EL (cell line): ENCODE results near the gene SDCCAG8.

Source experiments
- DNase-seq: peaks from one replicate; pipeline ENCODE4 v3.0.0-alpha.2; 2016

The SDCCAG8 gene

GRCh38 chr1:243341074-243341473, 85.2 kb downstream of the SDCCAG8 start:
- DNase-seq = no peak

GRCh38 chr1:243343970-243344937, 88.4 kb downstream of the SDCCAG8 start:
- DNase-seq = peak; percentile 31

- peak; percentile 16 for DNase-seq
Measured at GRCh38 chr1:243345205-243345604, 89.4 kb downstream of the SDCCAG8 start.

GRCh38 chr1:243346016-243346415, 90.2 kb downstream of the SDCCAG8 start:
- DNase-seq = no peak

- DNase-seq = no peak
Measured at GRCh38 chr1:243346468-243346867, 90.6 kb downstream of the SDCCAG8 start.

GRCh38 chr1:243348331-243348730, 92.5 kb downstream of the SDCCAG8 start:
- DNase-seq = no peak

- no peak for DNase-seq
Measured at GRCh38 chr1:243349128-243349527, 93.3 kb downstream of the SDCCAG8 start.

- DNase-seq = peak; percentile 9
Measured at GRCh38 chr1:243351337-243351736, 95.5 kb downstream of the SDCCAG8 start.

- DNase-seq = peak; percentile 22
Measured at GRCh38 chr1:243354511-243355153, 98.8 kb downstream of the SDCCAG8 start.

GRCh38 chr1:243363832-243364231, 108.0 kb downstream of the SDCCAG8 start:
- no peak for DNase-seq

GRCh38 chr1:243364330-243364729, 108.5 kb downstream of the SDCCAG8 start:
- no peak for DNase-seq

- no peak for DNase-seq
Measured at GRCh38 chr1:243364866-243365265, 109.0 kb downstream of the SDCCAG8 start.

- no peak for DNase-seq
Measured at GRCh38 chr1:243367314-243367713, 111.5 kb downstream of the SDCCAG8 start.

- no peak for DNase-seq
Measured at GRCh38 chr1:243374412-243374811, 118.6 kb downstream of the SDCCAG8 start.

GRCh38 chr1:243375596-243375995, 119.8 kb downstream of the SDCCAG8 start:
- DNase-seq = no peak

- no peak for DNase-seq
Measured at GRCh38 chr1:243378669-243379068, 122.8 kb downstream of the SDCCAG8 start.

GRCh38 chr1:243379208-243379607, 123.4 kb downstream of the SDCCAG8 start:
- DNase-seq = no peak

GRCh38 chr1:243379706-243380105, 123.9 kb downstream of the SDCCAG8 start:
- DNase-seq = no peak

- DNase-seq = no peak
Measured at GRCh38 chr1:243388276-243388675, 132.4 kb downstream of the SDCCAG8 start.

GRCh38 chr1:243390162-243390791, 134.4 kb downstream of the SDCCAG8 start:
- no peak for DNase-seq

- no peak for DNase-seq
Measured at GRCh38 chr1:243391355-243391754, 135.5 kb downstream of the SDCCAG8 start.

GRCh38 chr1:243393096-243393495, 137.3 kb downstream of the SDCCAG8 start:
- no peak for DNase-seq

GRCh38 chr1:243394066-243394465, 138.2 kb downstream of the SDCCAG8 start:
- no peak for DNase-seq
